Thoracic aorta (tissue), 2 donors: Measurements from ENCODE around the gene SURF2. TPM values are rescaled to one million over a fixed set of nuclear protein-coding genes. Genes with fewer than 3 reads are reported as not detected.

ENCODE experiments used
- ATAC-seq: fragments of 150-250 bp; one replicate; pipeline ENCODE4 v1.8.0; 2017; ENCODE audit warnings: low read depth; ENCODE audit not compliant: insufficient number of reproducible peaks, low FRiP score
- DNase-seq: peaks from one replicate; pipeline ENCODE4 v3.0.0-alpha.2; 2020; ENCODE audit warnings: low spot score
- H3K27ac ChIP-seq, 2 donors: fragments of 200-600 bp; sonication (generic); 1 replicate in 1 of 2; 2 replicates in 1 of 2; pipeline ENCODE4 v1.5.1; 2016; ENCODE audit warnings: mild to moderate bottlenecking in 2 of 2, moderate library complexity in 2 of 2
- H3K27me3 ChIP-seq: fragments of 200-600 bp; sonication (generic); replicated peaks from 2 replicates; pipeline ENCODE4 v1.6.0; 2016; ENCODE audit warnings: mild to moderate bottlenecking; ENCODE audit not compliant: insufficient read depth
- H3K36me3 ChIP-seq: fragments of 200-600 bp; sonication (generic); one replicate; pipeline ENCODE4 v1.5.1; 2016
- H3K4me1 ChIP-seq, 2 donors: fragments of 200-600 bp; sonication (generic); 1 replicate in 1 of 2; 2 replicates in 1 of 2; pipeline versions ENCODE4 v1.5.1 to v1.6.0; 2016; ENCODE audit warnings: low read depth in 2 of 2, mild to moderate bottlenecking in 1 of 2; ENCODE audit not compliant: control insufficient read depth in 1 of 2
- H3K4me3 ChIP-seq: fragments of 200-600 bp; sonication (generic); 2 replicates; pipeline ENCODE4 v1.5.1; 2016; ENCODE audit warnings: mild to moderate bottlenecking
- H3K9me3 ChIP-seq: fragments of 200-600 bp; sonication (generic); 2 replicates; pipeline ENCODE4 v1.5.1; 2016
- total RNA-seq, 2 donors: library from RNA; depleted of rRNA; stranded (reverse); fragments of >200 nt; gene quantifications; one replicate each; pipeline versions ENCODE4 v1.1.0 to v1.2.3, GENCODE V29; 2016
- TF ChIP-seq, protein P1 (sequence below): fragments of 200-600 bp; sonication (generic); IDR thresholded peaks from one replicate; pipeline ENCODE4 v1.5.1; 2019; ENCODE audit warnings: antibody characterized with exemption

Gene SURF2
- total RNA-seq, 2 donors from 2014 or later = 7.0 to 13.3 TPM

- ATAC-seq = no peak
Measured at GRCh38 chr9:133355881-133356357, 431 bp upstream of the SURF2 start.

DNA sequence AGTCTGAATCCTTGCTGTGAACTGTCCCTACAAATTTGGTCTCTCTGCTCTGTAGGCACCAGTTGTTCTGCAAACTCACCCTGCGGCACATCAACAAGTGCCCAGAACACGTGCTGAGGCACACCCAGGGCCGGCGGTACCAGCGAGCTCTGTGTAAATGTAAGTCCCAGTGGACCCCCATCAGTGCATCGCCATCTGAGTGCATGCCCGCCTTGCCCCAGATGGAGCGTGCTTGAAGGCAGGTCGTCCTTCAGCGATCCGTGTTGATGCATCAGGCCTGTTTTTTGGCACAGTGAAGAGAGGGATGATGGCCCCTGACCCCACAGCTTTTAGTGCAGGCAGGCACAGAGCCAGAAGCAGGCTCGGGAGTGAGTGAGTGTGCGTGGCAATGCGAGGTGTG is 1.3 kb downstream of the SURF2 start:
- no peak for ATAC-seq
- TF ChIP-seq, protein P1, sequence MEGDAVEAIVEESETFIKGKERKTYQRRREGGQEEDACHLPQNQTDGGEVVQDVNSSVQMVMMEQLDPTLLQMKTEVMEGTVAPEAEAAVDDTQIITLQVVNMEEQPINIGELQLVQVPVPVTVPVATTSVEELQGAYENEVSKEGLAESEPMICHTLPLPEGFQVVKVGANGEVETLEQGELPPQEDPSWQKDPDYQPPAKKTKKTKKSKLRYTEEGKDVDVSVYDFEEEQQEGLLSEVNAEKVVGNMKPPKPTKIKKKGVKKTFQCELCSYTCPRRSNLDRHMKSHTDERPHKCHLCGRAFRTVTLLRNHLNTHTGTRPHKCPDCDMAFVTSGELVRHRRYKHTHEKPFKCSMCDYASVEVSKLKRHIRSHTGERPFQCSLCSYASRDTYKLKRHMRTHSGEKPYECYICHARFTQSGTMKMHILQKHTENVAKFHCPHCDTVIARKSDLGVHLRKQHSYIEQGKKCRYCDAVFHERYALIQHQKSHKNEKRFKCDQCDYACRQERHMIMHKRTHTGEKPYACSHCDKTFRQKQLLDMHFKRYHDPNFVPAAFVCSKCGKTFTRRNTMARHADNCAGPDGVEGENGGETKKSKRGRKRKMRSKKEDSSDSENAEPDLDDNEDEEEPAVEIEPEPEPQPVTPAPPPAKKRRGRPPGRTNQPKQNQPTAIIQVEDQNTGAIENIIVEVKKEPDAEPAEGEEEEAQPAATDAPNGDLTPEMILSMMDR = no peak
- Histone ChIP-seq H3K4me3 (no peak overlapping the region), H3K36me3 (peaks cover 2% of the 10 kb centered on the region), H3K4me1 (peaks cover 15 to 28% of the 10 kb centered on the region in 2 donors), H3K27me3 (no peaks in the 10 kb centered on the region), H3K27ac (no peak overlapping the region), H3K9me3 (no peaks in the 10 kb centered on the region)
- DNase-seq = no peak

More at GRCh38 chr9:133355881-133356357, 431 bp upstream of the SURF2 start:
- DNase-seq = no peak
- no peaks in the 10 kb centered on the region for H3K9me3 ChIP-seq
- H3K36me3 ChIP-seq = peaks cover 16% of the 10 kb centered on the region
- peak overlapping the region; percentile 88 for H3K4me3 ChIP-seq
- no peaks in the 10 kb centered on the region for H3K27me3 ChIP-seq
- H3K27ac ChIP-seq = peak overlapping the region; percentile 56 to 58
- peaks cover 15 to 28% of the 10 kb centered on the region in 2 donors for H3K4me1 ChIP-seq
- TF ChIP-seq, protein P1 = no peak

DNA sequence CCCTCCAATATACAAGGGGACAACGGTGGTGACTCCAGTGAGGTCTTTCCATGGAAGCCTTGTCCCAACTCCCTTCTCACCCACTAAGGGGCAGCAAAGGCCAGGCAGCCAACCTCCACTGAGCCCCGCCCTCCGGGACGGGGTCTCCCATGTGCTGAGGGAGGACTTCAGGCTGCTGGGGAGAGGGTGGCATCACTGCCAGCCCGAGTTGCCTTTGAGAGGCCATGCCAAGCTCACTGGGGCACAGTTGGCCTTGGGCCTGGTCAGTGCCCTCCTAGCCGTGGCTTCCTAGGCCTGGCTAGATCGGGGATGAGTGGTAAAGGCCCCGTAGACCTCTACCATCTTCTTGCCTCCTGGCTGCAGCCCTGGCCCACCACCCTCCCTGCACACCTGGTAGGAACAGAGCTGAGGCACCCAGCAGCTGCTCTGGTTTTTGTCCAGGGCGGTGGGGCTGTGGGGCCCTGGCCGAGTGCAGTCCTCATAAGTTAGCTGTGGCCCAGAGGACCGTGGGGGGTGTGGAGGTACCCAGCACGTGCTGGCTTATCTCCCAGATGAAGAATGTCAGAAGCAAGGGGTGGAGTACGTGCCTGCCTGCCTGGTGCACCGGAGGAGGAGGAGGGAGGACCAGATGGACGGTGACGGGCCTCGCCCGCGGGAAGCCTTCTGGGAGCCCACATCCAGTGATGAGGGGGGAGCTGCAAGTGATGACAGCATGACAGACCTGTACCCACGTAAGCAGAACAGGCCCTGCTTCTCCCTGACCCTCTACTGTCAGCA is 3.2 kb downstream of the SURF2 start:
- Histone ChIP-seq H3K4me1 (peaks cover 15 to 26% of the 10 kb centered on the region in 2 donors), H3K9me3 (no peaks in the 10 kb centered on the region), H3K27me3 (no peaks in the 10 kb centered on the region), H3K27ac (no peak overlapping the region), H3K36me3 (peaks cover 19% of the 10 kb centered on the region), H3K4me3 (no peak overlapping the region)
- TF ChIP-seq, protein P1 = no peak
- no peak for DNase-seq
- ATAC-seq = no peak

DNA sequence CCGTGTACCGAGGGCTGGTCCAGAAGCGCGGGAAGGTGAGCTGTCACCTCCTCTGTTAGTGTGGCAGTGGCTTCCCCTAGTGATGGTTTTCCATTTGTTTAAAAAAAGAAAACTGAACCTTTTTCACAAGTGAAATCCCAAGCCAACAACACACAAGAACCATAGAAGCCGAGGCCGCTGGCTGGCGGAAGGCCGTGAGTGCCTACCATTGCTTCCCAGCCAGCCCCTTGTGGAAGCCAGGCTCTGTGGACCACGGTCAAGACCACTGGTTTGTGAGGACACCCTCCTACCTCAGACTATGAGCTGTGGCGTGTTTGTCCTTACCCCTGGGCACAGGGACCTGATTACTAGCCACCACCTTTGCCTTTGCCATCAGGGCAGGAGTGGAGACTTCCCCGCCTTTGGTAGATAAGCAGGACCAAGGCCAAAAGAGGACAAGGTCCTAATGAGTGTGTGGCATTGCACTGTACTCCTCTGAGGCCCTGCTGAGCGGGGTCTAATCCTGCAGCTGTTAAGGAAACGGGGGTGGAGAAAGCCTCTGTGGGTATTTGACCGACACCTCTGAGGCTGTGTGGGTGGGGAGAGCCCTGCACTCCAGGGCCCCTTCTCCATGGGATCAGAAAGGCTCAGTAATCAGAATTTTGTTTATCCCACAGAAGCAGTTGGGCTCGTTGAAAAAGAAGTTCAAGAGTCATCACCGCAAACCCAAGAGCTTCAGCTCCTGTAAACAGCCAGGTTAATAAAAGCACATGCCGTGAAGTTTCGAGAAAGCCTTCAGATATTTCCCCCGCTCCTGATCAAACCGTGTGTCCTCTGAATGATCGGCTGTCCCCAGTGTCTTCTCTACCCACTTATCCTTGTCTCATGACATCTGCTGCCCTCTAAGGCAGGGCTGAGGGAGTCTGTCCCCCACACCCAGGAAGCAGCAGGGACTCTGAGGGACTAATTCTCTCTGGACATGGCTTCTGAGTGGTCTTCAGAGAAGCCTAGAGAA is 4.3 kb downstream of the SURF2 start:
- TF ChIP-seq, protein P1 = no peak
- DNase-seq (no peak), ATAC-seq (no peak)
- Histone ChIP-seq H3K4me3 (no peak overlapping the region), H3K27me3 (no peaks in the 10 kb centered on the region), H3K4me1 (peaks cover 6 to 14% of the 10 kb centered on the region in 2 donors), H3K27ac (no peak overlapping the region), H3K36me3 (peaks cover 29% of the 10 kb centered on the region), H3K9me3 (no peaks in the 10 kb centered on the region)
